ENCODE results near the gene PRSS56.

Gene PRSS56

DNA sequence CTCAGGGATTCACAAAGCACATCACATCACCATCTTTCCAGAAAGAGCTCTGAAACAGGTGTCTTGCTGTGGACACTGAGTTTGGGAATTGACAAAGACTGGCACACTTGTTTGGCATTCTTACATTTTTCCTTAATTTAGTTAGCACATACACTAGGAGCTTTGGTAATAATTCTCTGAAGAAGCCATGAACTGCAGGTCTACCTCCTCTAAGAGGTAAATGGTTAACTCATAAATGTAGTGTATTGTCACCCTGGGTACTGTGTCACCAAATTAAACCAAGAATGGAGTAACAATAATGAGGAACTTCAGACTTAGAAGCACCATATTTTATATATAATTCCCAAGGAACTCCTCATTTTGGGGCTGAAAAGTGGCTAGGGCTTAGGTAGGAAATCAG lies 52.9 kb downstream of the PRSS56 start:
- no peak for DNase-seq (ENCODE audit: low spot score)

- no peak for DNase-seq (ENCODE audit: low spot score)
These were observed 53.7 kb downstream of the PRSS56 start for GRCh38 chr2:232573771-232574435.

GRCh38 chr2:232574674-232575403 lies 54.7 kb downstream of the PRSS56 start:
- DNase-seq (ENCODE audit: low spot score), result no peak
